ENCODE data around the gene RPUSD4. TPM values are rescaled to one million over a fixed set of nuclear protein-coding genes. Genes with fewer than 3 reads are reported as not detected.

RPUSD4 gene
- total RNA-seq, 1 experiment from 2014 or later = 26.6 TPM

- no peaks in the 10 kb centered on the region for H3K9me3 ChIP-seq (replicated peaks)
- DNase-seq = no peak
- no peaks in the 10 kb centered on the region for H3K36me3 ChIP-seq
- H3K4me3 ChIP-seq = no peak overlapping the region
- no peaks in the 10 kb centered on the region for H3K4me1 ChIP-seq
- no peaks in the 10 kb centered on the region for H3K27me3 ChIP-seq
- no peak overlapping the region for H3K27ac ChIP-seq
Measured at GRCh38 chr11:126176853-126177470, 34.5 kb downstream of the RPUSD4 start.

- DNase-seq = no peak
- Histone ChIP-seq H3K4me1 (no peaks in the 10 kb centered on the region), H3K27ac (no peak overlapping the region), H3K4me3 (no peak overlapping the region), H3K27me3 (no peaks in the 10 kb centered on the region), H3K36me3 (no peaks in the 10 kb centered on the region), H3K9me3 (replicated peaks) (no peaks in the 10 kb centered on the region)
Measured at GRCh38 chr11:126175393-126175792, 36.1 kb downstream of the RPUSD4 start.

GRCh38 chr11:126174816-126175215, 36.6 kb downstream of the RPUSD4 start:
- Histone ChIP-seq H3K36me3 (no peaks in the 10 kb centered on the region), H3K27ac (no peak overlapping the region), H3K4me3 (no peak overlapping the region), H3K9me3 (replicated peaks) (no peaks in the 10 kb centered on the region), H3K4me1 (no peaks in the 10 kb centered on the region), H3K27me3 (no peaks in the 10 kb centered on the region)
- DNase-seq = no peak

GRCh38 chr11:126173257-126173656, 38.2 kb downstream of the RPUSD4 start:
- Histone ChIP-seq H3K9me3 (replicated peaks) (no peaks in the 10 kb centered on the region), H3K27ac (no peak overlapping the region), H3K4me3 (no peak overlapping the region), H3K27me3 (no peaks in the 10 kb centered on the region), H3K4me1 (no peaks in the 10 kb centered on the region), H3K36me3 (no peaks in the 10 kb centered on the region)
- DNase-seq = no peak

- Histone ChIP-seq H3K9me3 (replicated peaks) (no peaks in the 10 kb centered on the region), H3K4me3 (no peak overlapping the region), H3K27me3 (no peaks in the 10 kb centered on the region), H3K4me1 (0 out of 2 replicates have a peak, but pooled peaks cover under 1% of the 10 kb centered on the region), H3K36me3 (no peaks in the 10 kb centered on the region), H3K27ac (no peak overlapping the region)
- DNase-seq = no peak
Measured at GRCh38 chr11:126172596-126173038, 38.8 kb downstream of the RPUSD4 start.

- DNase-seq = no peak
- H3K27ac ChIP-seq = no peak overlapping the region
- H3K4me3 ChIP-seq = no peak overlapping the region
- no peaks in the 10 kb centered on the region for H3K9me3 ChIP-seq (replicated peaks)
- no peaks in the 10 kb centered on the region for H3K36me3 ChIP-seq
- H3K4me1 ChIP-seq = peaks cover 7% of the 10 kb centered on the region; the same call in 1 of the 2 replicates
- H3K27me3 ChIP-seq = no peaks in the 10 kb centered on the region
Measured at GRCh38 chr11:126169291-126169690, 42.2 kb downstream of the RPUSD4 start.

GRCh38 chr11:126167488-126167887, 44.0 kb downstream of the RPUSD4 start:
- Histone ChIP-seq H3K27me3 (no peaks in the 10 kb centered on the region), H3K36me3 (no peaks in the 10 kb centered on the region), H3K9me3 (replicated peaks) (no peaks in the 10 kb centered on the region), H3K27ac (no peak overlapping the region), H3K4me1 (peaks cover 7% of the 10 kb centered on the region; the same call in 1 of the 2 replicates), H3K4me3 (no peak overlapping the region)
- DNase-seq = peak; percentile 26 to 40

- DNase-seq = no peak
- Histone ChIP-seq H3K27me3 (no peaks in the 10 kb centered on the region), H3K4me3 (no peak overlapping the region), H3K4me1 (peaks cover 7% of the 10 kb centered on the region; the same call in 1 of the 2 replicates), H3K36me3 (no peaks in the 10 kb centered on the region), H3K27ac (no peak overlapping the region), H3K9me3 (replicated peaks) (0 out of 2 replicates have a peak, but pooled peaks cover 3% of the 10 kb centered on the region)
Measured at GRCh38 chr11:126166413-126166812, 45.0 kb downstream of the RPUSD4 start.

- no peaks in the 10 kb centered on the region for H3K36me3 ChIP-seq
- peaks cover 7% of the 10 kb centered on the region; the same call in 1 of the 2 replicates for H3K4me1 ChIP-seq
- H3K4me3 ChIP-seq = no peak overlapping the region
- H3K9me3 ChIP-seq (replicated peaks) = 0 out of 2 replicates have a peak, but pooled peaks cover 3% of the 10 kb centered on the region
- H3K27ac ChIP-seq = no peak overlapping the region
- DNase-seq = no peak
- no peaks in the 10 kb centered on the region for H3K27me3 ChIP-seq
Measured at GRCh38 chr11:126165757-126166156, 45.7 kb downstream of the RPUSD4 start.

GRCh38 chr11:126165311-126165720, 46.1 kb downstream of the RPUSD4 start:
- Histone ChIP-seq H3K27me3 (no peaks in the 10 kb centered on the region), H3K36me3 (no peaks in the 10 kb centered on the region), H3K9me3 (replicated peaks) (0 out of 2 replicates have a peak, but pooled peaks cover 3% of the 10 kb centered on the region), H3K4me3 (no peak overlapping the region), H3K4me1 (peaks cover 7% of the 10 kb centered on the region; the same call in 1 of the 2 replicates), H3K27ac (no peak overlapping the region)
- no peak for DNase-seq

- Histone ChIP-seq H3K9me3 (replicated peaks) (0 out of 2 replicates have a peak, but pooled peaks cover 3% of the 10 kb centered on the region), H3K4me1 (peaks cover 7% of the 10 kb centered on the region; the same call in 1 of the 2 replicates), H3K4me3 (no peak overlapping the region), H3K36me3 (no peaks in the 10 kb centered on the region), H3K27me3 (no peaks in the 10 kb centered on the region), H3K27ac (no peak overlapping the region)
- DNase-seq = no peak
Measured at GRCh38 chr11:126164781-126165180, 46.7 kb downstream of the RPUSD4 start.

GRCh38 chr11:126163779-126164178, 47.7 kb downstream of the RPUSD4 start:
- Histone ChIP-seq H3K36me3 (no peaks in the 10 kb centered on the region), H3K4me1 (peaks cover 8% of the 10 kb centered on the region; the same call in 1 of the 2 replicates), H3K27me3 (no peaks in the 10 kb centered on the region), H3K4me3 (no peak overlapping the region), H3K27ac (no peak overlapping the region), H3K9me3 (replicated peaks) (0 out of 2 replicates have a peak, but pooled peaks cover 3% of the 10 kb centered on the region)
- no peak for DNase-seq

- Histone ChIP-seq H3K4me1 (peaks cover 14% of the 10 kb centered on the region), H3K4me3 (no peak overlapping the region), H3K36me3 (no peaks in the 10 kb centered on the region), H3K27ac (no peak overlapping the region), H3K27me3 (no peaks in the 10 kb centered on the region), H3K9me3 (replicated peaks) (0 out of 2 replicates have a peak, but pooled peaks cover 3% of the 10 kb centered on the region)
- no peak for DNase-seq
Measured at GRCh38 chr11:126163074-126163700, 48.3 kb downstream of the RPUSD4 start.

GRCh38 chr11:126162306-126163030, 49.0 kb downstream of the RPUSD4 start:
- Histone ChIP-seq H3K4me1 (peaks cover 19% of the 10 kb centered on the region), H3K4me3 (no peak overlapping the region), H3K27me3 (no peaks in the 10 kb centered on the region), H3K27ac (no peak overlapping the region), H3K9me3 (replicated peaks) (0 out of 2 replicates have a peak, but pooled peaks cover 3% of the 10 kb centered on the region), H3K36me3 (no peaks in the 10 kb centered on the region)
- peak; percentile 29 to 49 for DNase-seq

- no peak overlapping the region for H3K4me3 ChIP-seq
- H3K27me3 ChIP-seq = no peaks in the 10 kb centered on the region
Measured at GRCh38 chr11:126161023-126161391, 50.4 kb downstream of the RPUSD4 start.

More at GRCh38 chr11:126161023-126161391, 50.4 kb downstream of the RPUSD4 start:
- H3K36me3 ChIP-seq = no peaks in the 10 kb centered on the region
- 0 out of 2 replicates have a peak, but pooled peaks cover 3% of the 10 kb centered on the region for H3K9me3 ChIP-seq (replicated peaks)
- H3K27ac ChIP-seq = no peak overlapping the region
- no peak for DNase-seq
- peaks cover 17% of the 10 kb centered on the region for H3K4me1 ChIP-seq
